Heart left ventricle (tissue), 16 donors: Measurements from ENCODE around the gene NLK. TPM values are rescaled to one million over a fixed set of nuclear protein-coding genes. Genes with fewer than 3 reads are reported as not detected.

Source experiments
- ATAC-seq, 4 donors: fragments of 200-7000 bp; cut with Tn5 transposase; one replicate each; pipeline ENCODE4 v1.9.1; 2020 to 2022; ENCODE audit warnings: moderate library complexity in 4 of 4, mild to moderate bottlenecking in 3 of 4, moderate number of reproducible peaks in 1 of 4
- DNase-seq, 5 donors: peaks; one replicate each; pipeline ENCODE4 v3.0.0-alpha.2; 2020
- H3K27ac ChIP-seq, 12 donors: fragments of 200-600 bp; sonication (generic) in 4 of 12; one replicate each; pipeline versions ENCODE4 v1.5.0 to v1.8.0; 2016 to 2022; ENCODE audit warnings: mild to moderate bottlenecking in 2 of 12
- H3K27me3 ChIP-seq, 9 donors: fragments of 200-600 bp; sonication (generic) in 2 of 9; one replicate each; pipeline versions ENCODE4 v1.5.1 to v1.8.0; 2016 to 2022; ENCODE audit warnings: mild to moderate bottlenecking in 3 of 9
- H3K36me3 ChIP-seq, 9 donors: fragments of 200-600 bp; sonication (generic) in 2 of 9; one replicate each; pipeline versions ENCODE4 v1.5.0 to v1.8.0; 2018 to 2022; ENCODE audit warnings: mild to moderate bottlenecking in 2 of 9
- H3K4me1 ChIP-seq, 12 donors: fragments of 200-600 bp; sonication (generic) in 4 of 12; one replicate each; pipeline versions ENCODE4 v1.5.0 to v1.8.0; 2016 to 2022; ENCODE audit warnings: mild to moderate bottlenecking in 3 of 12
- H3K4me3 ChIP-seq, 12 donors: fragments of 200-600 bp; sonication (generic) in 4 of 12; one replicate each; pipeline versions ENCODE4 v1.5.0 to v1.8.0; 2017 to 2022; ENCODE audit warnings: mild to moderate bottlenecking in 9 of 12, moderate library complexity in 4 of 12
- H3K9me3 ChIP-seq, 12 donors: fragments of 200-600 bp; sonication (generic) in 4 of 12; one replicate each; pipeline versions ENCODE4 v1.5.0 to v1.8.0; 2016 to 2022; ENCODE audit warnings: mild to moderate bottlenecking in 1 of 12
- CTCF ChIP-seq, 12 donors: fragments of 200-600 bp; sonication (generic) in 4 of 12; IDR thresholded peaks; one replicate each; pipeline versions ENCODE4 v1.5.0 to v1.8.0; 2018 to 2022; ENCODE audit warnings: antibody characterized with exemption in 12 of 12, mild to moderate bottlenecking in 5 of 12
- POLR2A ChIP-seq, 2 donors: fragments of 450-650 bp; IDR thresholded peaks; one replicate each; pipeline ENCODE4 v1.6.1; 2017; ENCODE audit warnings: antibody characterized with exemption in 2 of 2, mild to moderate bottlenecking in 2 of 2, moderate library complexity in 2 of 2
- WGBS, 4 donors: extraction: QIAGEN DNeasy Blood & Tissue Kit in 2 of 4; methylation state at CpG; one replicate each; pipeline versions ENCODE4 v1.1.5 to v1.1.7; 2013 to 2018; 5-methylcytosine and 5-hydroxymethylcytosine counted together
- intact Hi-C, 10 donors: fragments of 100-400 bp; cut with DNase I; formaldehyde crosslinking; loops; one replicate each; pipeline versions ENCODE4 v1.11.1 to v1.14.2; 2022
- polyA plus RNA-seq, 2 donors: library from polyadenylated mRNA; stranded (reverse); fragments of 200-250 nt; gene quantifications; one replicate each; pipeline ENCODE4 v1.2.3, GENCODE V29; 2013
- total RNA-seq, 9 donors: library from RNA; depleted of rRNA in 2 of 9; stranded (reverse); fragments of >200 nt in 2 of 9; fragmentation: NEBNext Ultra II Directional in 3 of 9; extraction: Animal tissue kit (Norgen Biotek cat#: 25700) in 3 of 9; gene quantifications; one replicate each; pipeline versions ENCODE4 v1.1.0 to v1.2.4, GENCODE V29; 2016 to 2023
- donor health status: ischemic (EF 13 %, LVEDD 7.1; RV severe dilation, severe dysfunction).
- donor health status: healthy with polysubstance abuse.
- donor health status: DM: no; HTN: yes; CAD: no.
- donor health status: DM: no; HTN: no; CAD: no.
- donor health status: ischemic (EF 25% LVEDD 6.9; RV normal size, moderate dysfunction).
- donor health status: ischemic (EF 25% LVEDD 5.7; RV mildly dilated, moderate dysfunction).
- donor health status: healthy.
- donor health status: DM: yes; HTN: yes; CAD: no.
- donor health status: ischemic (EF 35%, LVEDD 5.7; RV mildly dilated, moderate dysfunction).
- donor health status: nonischemic (EF 11% LVEDD 7.7; RV severe dilation, severe dysfunction).
- donor health status: DM: yes; HTN: yes; CAD: no.
- donor health status: PGD.
- donor health status: ischemic (EF 29% LVEDD 5.4; RV normal size, mild dysfunction).
- donor health status: nonischemic (EF 23%, LVEDD 6.1; RV moderate dilation, normal function).

The NLK gene
- total and polyA plus RNA-seq, 11 donors, result 8.1 to 29.1 (median 20.0) TPM

- WGBS, 4 donors, result 35 to 77% (median 46%) methylated on average over 1 of the region's 1 CpG
- ATAC-seq, result no peak
These were observed 131.3 kb downstream of the NLK start for GRCh38 chr17:28173801-28174200.

GRCh38 chr17:28174352-28175046, 132.0 kb downstream of the NLK start:
- 74 to 82% (median 80%) methylated on average over 5 of the region's 5 CpGs for WGBS, 4 donors
- peaks cover 0 to 59% (median 28%) of the 10 kb centered on the region in 9 donors for H3K36me3 ChIP-seq
- peaks cover 0 to 7% (median 0%) of the 10 kb centered on the region in 12 donors for H3K4me1 ChIP-seq
- ATAC-seq (no peak), DNase-seq (no peak)
- H3K9me3 ChIP-seq, result no peaks in the 10 kb centered on the region
- H3K4me3 ChIP-seq, result no peak overlapping the region
- no peak overlapping the region for H3K27ac ChIP-seq
- TF ChIP-seq POLR2A (IDR thresholded peaks at IDR 0.05) (no peak), CTCF (IDR thresholded peaks at IDR 0.05) (no peak)
- intact Hi-C loops, result no loop called here
- no peaks in the 10 kb centered on the region for H3K27me3 ChIP-seq

More at GRCh38 chr17:28173801-28174200, 131.3 kb downstream of the NLK start:
- intact Hi-C loops, result no loop called here
- no peak overlapping the region for H3K4me3 ChIP-seq
- H3K36me3 ChIP-seq, result peaks cover 0 to 66% (median 35%) of the 10 kb centered on the region in 9 donors
- H3K4me1 ChIP-seq, result peaks cover 0 to 9% (median 0%) of the 10 kb centered on the region in 12 donors
- H3K27me3 ChIP-seq, result no peaks in the 10 kb centered on the region
- H3K9me3 ChIP-seq, result no peaks in the 10 kb centered on the region
- no peak for DNase-seq
- H3K27ac ChIP-seq, result no peak overlapping the region
- TF ChIP-seq POLR2A (IDR thresholded peaks at IDR 0.05), result no peak
- no peak for TF ChIP-seq CTCF (IDR thresholded peaks at IDR 0.05)

GRCh38 chr17:28177351-28177750, 134.9 kb downstream of the NLK start:
- Histone ChIP-seq H3K9me3 (no peaks in the 10 kb centered on the region), H3K36me3 (peaks cover 0 to 45% (median 23%) of the 10 kb centered on the region in 9 donors), H3K27me3 (no peaks in the 10 kb centered on the region), H3K4me3 (no peak overlapping the region), H3K27ac (no peak overlapping the region), H3K4me1 (peaks cover 0 to 6% (median 0%) of the 10 kb centered on the region in 12 donors)
- ATAC-seq (no peak), DNase-seq (no peak)
- TF ChIP-seq POLR2A (IDR thresholded peaks at IDR 0.05) (no peak), CTCF (IDR thresholded peaks at IDR 0.05) (no peak)
- WGBS, 4 donors, result 89 to 98% (median 95%) methylated on average over 2 of the region's 2 CpGs
- intact Hi-C loops, result no loop called here

- Histone ChIP-seq H3K27me3 (no peaks in the 10 kb centered on the region), H3K9me3 (no peaks in the 10 kb centered on the region), H3K36me3 (peaks cover 0 to 37% (median 12%) of the 10 kb centered on the region in 9 donors), H3K4me1 (peaks cover 0 to 6% (median 0%) of the 10 kb centered on the region in 12 donors), H3K27ac (no peak overlapping the region), H3K4me3 (no peak overlapping the region)
- intact Hi-C loops, result no loop called here
- DNase-seq (no peak), ATAC-seq (no peak)
- TF ChIP-seq POLR2A (IDR thresholded peaks at IDR 0.05) (no peak), CTCF (IDR thresholded peaks at IDR 0.05) (no peak)
- 93 to 98% (median 95%) methylated on average over 3 of the region's 3 CpGs for WGBS, 4 donors
These were observed 136.3 kb downstream of the NLK start for GRCh38 chr17:28178800-28179199.
